Neural crest cell (in vitro differentiated cells): ENCODE data around the gene SNCA. TPM values are rescaled to one million over a fixed set of nuclear protein-coding genes. Genes with fewer than 3 reads are reported as not detected.

ENCODE experiments used
- DNase-seq: peaks from one replicate; pipeline ENCODE4 v3.0.0; 2021; ENCODE audit warnings: low read depth, mixed read lengths, low spot score
- H3K27ac Mint-ChIP-seq: one replicate; pipeline ENCODE4 v1.8.0; 2021; ENCODE audit warnings: mild to moderate bottlenecking, mixed read lengths; ENCODE audit not compliant: unreplicated experiment
- H3K27me3 Mint-ChIP-seq: 2 replicates; pipeline ENCODE4 v1.8.0; 2021; ENCODE audit warnings: low read depth, mild to moderate bottlenecking, mixed read lengths
- H3K36me3 Mint-ChIP-seq: 2 replicates; pipeline ENCODE4 v1.8.0; 2021; ENCODE audit warnings: low read depth, mild to moderate bottlenecking, mixed read lengths
- H3K4me1 Mint-ChIP-seq: 2 replicates; pipeline ENCODE4 v1.8.0; 2021; ENCODE audit warnings: mixed read lengths
- H3K4me3 Mint-ChIP-seq: one replicate; pipeline ENCODE4 v1.8.0; 2021; ENCODE audit warnings: mild to moderate bottlenecking, mixed read lengths
- H3K9me3 Mint-ChIP-seq: 2 replicates; pipeline ENCODE4 v1.8.0; 2021; ENCODE audit warnings: mixed read lengths
- total RNA-seq: library from RNA; stranded (reverse); gene quantifications from 2 replicates; pipeline ENCODE4 v1.2.1, GENCODE V29; 2021
- TF ChIP-seq, protein P1 (sequence below): fragments of 200-600 bp; sonication (generic); conservative IDR thresholded peaks from 2 replicates; pipeline ENCODE4 v1.5.0; 2021; ENCODE audit warnings: antibody characterized with exemption, mild to moderate bottlenecking

Gene SNCA
- total RNA-seq, 1 donor from 2014 or later, result 29.6 TPM

DNA sequence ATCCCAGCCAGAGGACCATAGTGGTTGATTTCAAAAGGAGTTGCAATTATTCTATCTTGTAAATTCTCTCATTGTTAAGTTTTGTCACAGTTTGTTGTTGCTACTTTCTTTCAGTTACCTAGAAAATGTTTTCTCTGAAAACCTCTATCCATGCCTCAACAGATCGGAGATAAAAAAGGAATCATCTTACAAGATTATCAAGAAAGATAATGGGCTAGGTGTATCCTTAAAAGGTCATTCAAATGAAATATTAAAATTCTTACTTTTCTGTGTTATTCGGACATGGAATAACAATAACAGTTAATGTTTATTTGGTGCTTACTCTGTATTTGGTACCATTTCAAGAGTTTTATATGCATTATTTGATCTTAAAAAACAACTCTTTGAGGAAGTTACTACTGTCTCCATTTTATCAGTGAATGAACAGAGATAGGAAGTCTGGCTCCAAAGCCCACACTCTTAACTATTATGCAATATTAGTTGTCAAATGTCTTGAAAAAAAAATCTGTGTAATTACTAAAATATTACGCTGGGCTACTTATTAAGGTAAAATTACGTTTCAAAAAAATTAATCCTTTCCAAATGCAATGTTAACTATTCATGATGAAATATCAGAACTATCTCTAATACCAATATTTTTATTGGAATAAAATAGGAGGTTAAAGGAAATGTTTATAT is 97.5 kb downstream of the SNCA start:
- DNase-seq, result no peak
- TF ChIP-seq, protein P1, sequence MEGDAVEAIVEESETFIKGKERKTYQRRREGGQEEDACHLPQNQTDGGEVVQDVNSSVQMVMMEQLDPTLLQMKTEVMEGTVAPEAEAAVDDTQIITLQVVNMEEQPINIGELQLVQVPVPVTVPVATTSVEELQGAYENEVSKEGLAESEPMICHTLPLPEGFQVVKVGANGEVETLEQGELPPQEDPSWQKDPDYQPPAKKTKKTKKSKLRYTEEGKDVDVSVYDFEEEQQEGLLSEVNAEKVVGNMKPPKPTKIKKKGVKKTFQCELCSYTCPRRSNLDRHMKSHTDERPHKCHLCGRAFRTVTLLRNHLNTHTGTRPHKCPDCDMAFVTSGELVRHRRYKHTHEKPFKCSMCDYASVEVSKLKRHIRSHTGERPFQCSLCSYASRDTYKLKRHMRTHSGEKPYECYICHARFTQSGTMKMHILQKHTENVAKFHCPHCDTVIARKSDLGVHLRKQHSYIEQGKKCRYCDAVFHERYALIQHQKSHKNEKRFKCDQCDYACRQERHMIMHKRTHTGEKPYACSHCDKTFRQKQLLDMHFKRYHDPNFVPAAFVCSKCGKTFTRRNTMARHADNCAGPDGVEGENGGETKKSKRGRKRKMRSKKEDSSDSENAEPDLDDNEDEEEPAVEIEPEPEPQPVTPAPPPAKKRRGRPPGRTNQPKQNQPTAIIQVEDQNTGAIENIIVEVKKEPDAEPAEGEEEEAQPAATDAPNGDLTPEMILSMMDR, result no peak
- Mint-ChIP-seq H3K27me3 (no peaks in the 10 kb centered on the region), H3K27ac (no peak overlapping the region), H3K9me3 (peaks cover 4% of the 10 kb centered on the region), H3K4me3 (no peak overlapping the region), H3K36me3 (peaks cover 10% of the 10 kb centered on the region), H3K4me1 (no peaks in the 10 kb centered on the region)

DNA sequence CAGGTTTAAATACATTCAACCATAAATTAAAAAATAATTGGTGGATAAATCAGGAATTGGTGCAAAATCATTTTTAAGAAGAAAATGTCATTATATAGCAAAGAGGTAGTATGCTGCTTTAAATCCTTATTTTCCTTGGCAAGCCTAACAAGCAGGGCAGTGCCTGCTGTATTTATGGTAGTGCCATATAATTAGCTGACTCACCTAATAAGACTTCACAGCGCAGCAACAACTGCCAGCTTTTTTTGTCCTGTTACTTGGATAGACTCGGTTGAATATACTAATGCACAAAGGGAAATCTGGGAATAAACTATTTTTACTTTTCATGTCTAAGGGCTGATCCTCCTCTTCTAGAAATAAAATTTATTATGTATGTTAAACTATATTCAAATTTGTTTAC is 99.1 kb downstream of the SNCA start:
- TF ChIP-seq, protein P1, result no peak
- Mint-ChIP-seq H3K27me3 (no peaks in the 10 kb centered on the region), H3K4me3 (no peak overlapping the region), H3K36me3 (peaks cover 11% of the 10 kb centered on the region), H3K4me1 (no peaks in the 10 kb centered on the region), H3K9me3 (peaks cover 4% of the 10 kb centered on the region), H3K27ac (no peak overlapping the region)
- no peak for DNase-seq

GRCh38 chr4:89733946-89734345 is 103.0 kb downstream of the SNCA start:
- TF ChIP-seq, protein P1, result no peak
- H3K4me3 Mint-ChIP-seq, result no peak overlapping the region
- peaks cover 6% of the 10 kb centered on the region for H3K36me3 Mint-ChIP-seq
- H3K27me3 Mint-ChIP-seq, result no peaks in the 10 kb centered on the region
- no peak overlapping the region for H3K27ac Mint-ChIP-seq
- H3K9me3 Mint-ChIP-seq, result peaks cover 4% of the 10 kb centered on the region
- no peaks in the 10 kb centered on the region for H3K4me1 Mint-ChIP-seq
- no peak for DNase-seq

- Mint-ChIP-seq H3K4me3 (no peak overlapping the region), H3K9me3 (no peaks in the 10 kb centered on the region), H3K27ac (no peak overlapping the region), H3K27me3 (no peaks in the 10 kb centered on the region), H3K36me3 (peaks cover 21% of the 10 kb centered on the region), H3K4me1 (peaks cover 3% of the 10 kb centered on the region)
- no peak for DNase-seq
- TF ChIP-seq, protein P1, result no peak
Observed at GRCh38 chr4:89727238-89727637, 109.7 kb downstream of the SNCA start.

GRCh38 chr4:89725268-89725667 is 111.7 kb downstream of the SNCA start:
- Mint-ChIP-seq H3K27ac (no peak overlapping the region), H3K4me1 (peaks cover 3% of the 10 kb centered on the region), H3K36me3 (peaks cover 21% of the 10 kb centered on the region), H3K9me3 (no peaks in the 10 kb centered on the region), H3K27me3 (no peaks in the 10 kb centered on the region), H3K4me3 (no peak overlapping the region)
- DNase-seq, result no peak
- TF ChIP-seq, protein P1, result no peak
